Esophagus muscularis mucosa (tissue), 4 donors: ENCODE data around the gene FOXK1.

Experiments
- CTCF ChIP-seq, 3 experiments: fragments of 200-600 bp in 2 of 3; fragments of 450-650 bp in 1 of 3; sonication (generic) in 2 of 3; IDR thresholded peaks; one replicate each; pipeline ENCODE4 v1.5.1; 2017 to 2019; ENCODE audit warnings: antibody characterized with exemption in 3 of 3, mild to moderate bottlenecking in 2 of 3, moderate library complexity in 1 of 3
- EP300 ChIP-seq: sonication (generic); formaldehyde crosslinking; IDR thresholded peaks from one replicate; pipeline ENCODE4 v1.6.1; 2017; ENCODE audit warnings: antibody characterized with exemption
- POLR2A ChIP-seq: fragments of 450-650 bp; IDR thresholded peaks from one replicate; pipeline ENCODE4 v1.6.1; 2017; ENCODE audit warnings: antibody characterized with exemption, moderate library complexity, mild to moderate bottlenecking, low read depth
- POLR2AphosphoS5 ChIP-seq, 2 donors: sonication (generic); formaldehyde crosslinking; IDR thresholded peaks; one replicate each; pipeline ENCODE4 v1.6.1; 2017; ENCODE audit warnings: antibody characterized with exemption in 2 of 2

- no peak for TF ChIP-seq CTCF (IDR thresholded peaks at IDR 0.05)
- no peak for TF ChIP-seq POLR2AphosphoS5 (IDR thresholded peaks at IDR 0.05)
- TF ChIP-seq EP300: no peak
- no peak for TF ChIP-seq POLR2A
Observed at GRCh38 chr7:4694305-4694704, 12.2 kb downstream of the FOXK1 start.
